GM19372 (cell line): ENCODE results near the gene CCER1.
"Not testable (repeated sequence)": the region's sequence is repeated elsewhere in the genome, so short reads cannot be mapped to it uniquely, and the experiment has no call there.

Experiments used
- ATAC-seq: cut with Tn5 transposase; IDR thresholded peaks from one replicate; pipeline ENCODE4 v1.9.1; 2021; ENCODE audit warnings: mild to moderate bottlenecking, low read depth, moderate library complexity; ENCODE audit not compliant: unreplicated experiment

The CCER1 gene, protein sequence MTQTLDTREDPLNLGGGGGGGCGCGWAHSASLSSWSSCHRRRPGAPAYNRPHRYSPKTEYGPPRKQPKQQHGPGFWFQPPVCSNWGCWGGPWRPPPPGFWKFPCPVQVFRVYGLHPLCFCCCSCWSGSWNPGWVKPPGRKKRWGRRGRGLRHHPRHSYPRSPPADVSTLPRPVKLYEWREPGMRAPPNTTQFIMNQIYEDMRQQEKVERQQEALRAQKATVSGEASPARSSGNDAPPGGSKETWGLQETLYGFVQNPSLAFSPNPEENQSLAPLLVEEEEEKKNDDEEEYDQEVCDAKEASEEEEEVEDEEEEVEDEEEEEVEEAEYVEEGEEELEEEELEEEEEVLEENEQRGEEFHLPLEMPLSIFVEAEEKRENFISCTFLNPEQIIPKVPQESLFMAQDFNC

DNA sequence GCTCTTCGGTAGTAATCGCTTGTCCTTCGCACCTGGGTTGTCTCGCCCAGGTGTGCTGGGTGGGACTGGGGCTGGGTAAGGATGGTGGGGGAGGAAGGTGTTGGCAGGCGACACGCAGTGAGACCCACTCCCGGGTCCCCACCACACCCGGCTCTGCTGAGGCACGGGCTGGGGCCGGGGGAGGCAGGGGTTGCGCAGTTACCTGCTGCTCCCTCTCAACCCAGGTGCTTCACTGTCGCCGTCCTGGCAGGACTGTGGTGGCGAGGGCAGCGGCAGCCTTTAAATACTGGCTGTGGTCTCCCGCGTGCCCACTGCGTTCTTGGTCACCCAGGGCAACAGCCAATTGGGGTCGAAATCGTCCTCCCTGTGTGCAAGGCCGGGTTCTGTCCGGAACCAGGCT, at the start of gene CCER1:
TSS of gene CCER1 (minus strand) at position 256 of the 400 bp plus-strand sequence. CDS start 434 bp downstream, outside the sequence.
- no peak for ATAC-seq

DNA sequence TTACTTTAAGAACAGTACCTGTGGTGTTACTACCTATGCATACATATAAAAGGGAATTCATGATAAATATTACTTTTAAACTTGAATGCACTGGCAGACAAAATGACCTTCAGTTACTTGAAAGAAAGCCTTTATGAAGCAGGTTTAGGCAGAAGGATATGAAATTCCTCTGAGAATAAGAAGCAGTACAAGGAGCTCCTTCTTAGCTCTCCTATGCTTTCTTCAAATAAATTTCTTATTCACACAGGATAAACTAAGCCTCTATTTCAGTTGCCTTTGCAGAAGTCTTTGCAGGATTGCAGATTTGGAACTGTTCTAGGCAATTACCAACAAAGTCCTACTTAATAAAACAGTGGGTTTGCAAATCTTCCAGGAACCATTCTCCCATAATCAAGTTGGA, 48.8 kb upstream of the CCER1 start:
- ATAC-seq: no peak

DNA sequence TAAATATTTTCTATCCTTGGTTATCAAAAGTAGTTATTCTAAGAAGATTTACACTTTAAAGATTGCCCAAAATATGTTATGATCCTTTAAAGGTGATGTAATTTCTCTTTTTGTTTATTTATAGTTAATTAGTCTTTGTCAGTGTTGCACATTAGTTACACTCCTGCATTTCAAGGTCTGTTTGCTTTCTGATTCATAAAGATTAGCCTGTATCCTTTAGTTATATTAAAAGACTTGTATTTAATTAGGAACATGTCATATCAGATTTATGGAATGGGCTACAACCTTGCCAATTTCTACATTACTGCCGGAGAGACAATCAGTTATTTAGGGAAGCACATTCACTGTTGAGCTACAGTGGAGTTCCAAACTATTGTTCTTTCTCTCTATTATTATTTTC, 46.3 kb upstream of the CCER1 start:
- no peak for ATAC-seq

DNA sequence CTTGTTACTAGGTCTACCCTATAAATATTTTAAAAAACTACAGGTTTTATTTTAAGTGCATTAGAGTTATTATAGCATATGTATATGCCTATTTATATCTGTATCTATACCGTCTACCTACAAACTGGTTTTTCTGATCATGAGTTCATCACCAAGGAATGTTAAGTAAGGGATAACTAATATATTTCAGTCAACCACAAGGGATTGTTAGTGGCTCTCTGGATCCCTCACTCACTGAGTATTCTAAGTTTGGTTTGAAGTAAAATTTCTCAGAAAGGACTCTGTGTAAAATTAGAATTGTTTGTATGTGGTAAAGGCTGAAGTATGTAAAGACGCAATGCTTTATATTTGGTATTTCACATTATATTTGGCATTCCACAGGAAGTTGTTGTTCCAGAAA, 45.0 kb upstream of the CCER1 start:
- ATAC-seq: no peak

DNA sequence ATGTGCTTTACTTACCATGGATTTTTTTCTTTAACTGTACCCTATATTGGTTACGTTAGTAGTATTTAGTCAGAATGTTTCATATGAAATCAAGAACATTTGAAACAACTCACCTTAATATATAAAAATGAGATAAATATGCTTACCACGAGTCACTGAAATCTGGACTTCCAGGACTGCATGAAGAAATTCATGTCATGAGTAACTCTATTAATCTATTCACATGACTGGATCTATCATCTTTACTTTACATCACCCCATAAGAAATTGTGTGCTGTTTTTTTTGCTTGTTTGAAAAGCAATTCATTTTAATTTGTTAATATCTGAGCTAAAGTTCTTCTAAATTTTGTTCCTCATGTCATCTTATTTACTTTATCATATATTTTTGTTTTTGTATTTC, 44.6 kb upstream of the CCER1 start:
- no peak for ATAC-seq

DNA sequence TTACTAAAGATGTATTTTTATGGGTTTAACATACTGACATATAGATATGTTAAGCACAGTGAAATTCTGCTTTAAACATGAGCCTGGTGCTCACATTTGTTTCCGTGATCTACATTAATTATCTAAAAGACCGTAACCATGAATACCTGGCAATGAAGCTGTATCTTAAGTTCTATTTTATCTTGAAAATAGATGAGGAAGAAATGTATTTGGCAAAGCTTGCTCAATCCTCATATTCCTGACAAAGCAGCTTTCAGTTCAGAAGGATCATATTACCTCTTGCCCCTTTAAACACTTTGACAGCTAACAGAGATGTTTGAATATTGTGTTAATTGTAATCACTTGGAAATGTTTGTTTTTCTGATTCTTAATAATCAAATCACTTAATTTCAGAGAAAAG, 40.0 kb upstream of the CCER1 start:
- ATAC-seq: no peak

DNA sequence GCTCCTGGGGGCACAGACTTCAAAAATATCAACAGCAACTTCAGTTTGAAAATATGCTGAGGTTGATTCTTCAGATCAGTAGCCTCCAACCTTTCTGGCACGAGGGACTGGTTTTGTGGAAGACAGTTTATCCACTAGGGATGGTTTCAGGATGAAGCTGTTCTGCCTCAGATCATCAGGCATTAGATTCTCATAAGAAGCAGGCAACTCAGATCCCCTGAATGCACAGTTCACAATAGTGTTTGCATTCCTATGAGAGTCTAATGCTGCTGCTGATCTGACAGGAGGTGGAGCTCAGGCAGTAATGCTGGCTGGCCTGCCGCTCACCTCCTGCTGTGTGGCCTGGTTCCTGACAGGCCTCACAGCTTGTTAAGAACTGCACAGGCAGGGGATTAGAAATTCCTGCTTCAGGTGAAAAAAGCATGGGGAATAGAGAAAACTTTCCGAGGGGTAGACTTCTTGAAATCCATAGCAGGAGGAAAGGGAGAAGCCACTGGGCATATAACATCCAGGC, 37.0 kb upstream of the CCER1 start:
- no peak for ATAC-seq

DNA sequence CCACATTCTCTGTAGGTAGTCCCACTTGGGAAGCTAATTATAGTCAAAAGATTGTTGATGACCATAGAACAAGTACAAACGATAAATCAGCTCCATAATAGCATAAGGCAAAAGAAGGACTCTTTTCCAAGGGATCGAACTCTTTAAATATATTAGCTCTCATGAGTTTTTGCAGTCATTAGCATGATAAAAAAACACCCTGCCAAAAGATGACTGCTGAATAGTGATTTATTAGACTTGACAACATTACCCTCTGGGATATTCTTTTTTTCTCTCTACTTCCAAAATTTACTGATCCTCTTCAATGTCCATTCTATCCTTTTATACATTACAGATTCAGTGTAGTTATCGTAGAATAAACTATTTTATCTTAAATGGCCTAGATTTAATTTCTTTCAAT, 35.6 kb upstream of the CCER1 start:
- ATAC-seq: no peak

DNA sequence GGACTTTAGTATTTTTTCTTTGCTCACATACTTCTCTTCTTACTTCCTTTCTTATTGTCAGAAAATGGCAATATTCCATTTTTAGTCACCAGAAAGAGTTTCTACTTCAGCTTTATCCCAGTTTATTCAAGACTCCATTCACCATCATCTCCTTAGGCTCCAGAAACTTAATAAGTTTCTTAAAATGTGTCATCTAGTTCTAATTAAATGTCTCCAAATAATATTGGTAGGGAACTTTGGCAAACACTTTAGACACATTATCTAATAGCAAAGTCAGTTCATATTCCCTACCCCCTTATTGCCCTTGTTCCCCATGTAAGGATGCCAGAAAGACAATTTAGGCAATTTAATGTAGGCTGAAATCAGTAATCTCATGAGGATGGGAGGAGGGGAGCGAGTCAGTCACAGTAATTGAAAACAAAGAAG, 34.7 kb upstream of the CCER1 start:
- ATAC-seq: no peak

DNA sequence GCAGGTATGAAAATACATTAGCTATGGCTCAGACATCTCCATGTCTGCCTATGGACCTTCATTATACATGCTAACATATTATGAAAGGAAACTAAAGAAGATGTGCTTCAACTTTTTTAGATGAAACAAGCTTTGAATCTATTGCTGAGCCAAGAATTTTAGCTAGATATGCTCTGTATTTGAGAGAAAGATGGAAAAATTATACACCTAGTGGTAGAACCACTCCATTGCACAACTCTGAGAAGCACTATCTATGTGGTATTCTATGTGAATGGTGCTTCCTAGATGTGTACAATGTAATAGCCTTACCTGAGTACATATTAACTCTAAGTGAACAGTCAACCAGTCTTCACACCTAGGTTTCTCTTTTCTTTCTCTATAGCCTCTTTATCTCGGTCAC, 32.5 kb upstream of the CCER1 start:
- no peak for ATAC-seq

DNA sequence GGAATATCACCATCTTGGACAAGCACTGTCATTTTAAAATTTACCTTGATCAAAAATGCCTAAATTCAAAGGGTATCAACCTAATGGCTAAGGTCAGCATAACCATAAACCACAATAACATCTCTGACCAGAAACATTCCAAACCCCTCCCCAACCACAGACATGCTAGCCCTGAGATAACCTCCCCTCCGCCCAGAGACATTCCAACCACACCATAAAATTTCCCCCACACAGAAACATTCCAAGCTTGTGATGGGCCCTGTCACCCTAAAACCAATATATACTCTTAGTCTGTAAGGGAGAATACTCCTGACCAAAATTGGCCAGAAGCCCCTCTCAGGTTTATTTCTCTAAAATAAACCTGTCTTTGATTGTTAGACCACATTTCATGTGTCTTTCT, 32.1 kb upstream of the CCER1 start:
- ATAC-seq: no peak

DNA sequence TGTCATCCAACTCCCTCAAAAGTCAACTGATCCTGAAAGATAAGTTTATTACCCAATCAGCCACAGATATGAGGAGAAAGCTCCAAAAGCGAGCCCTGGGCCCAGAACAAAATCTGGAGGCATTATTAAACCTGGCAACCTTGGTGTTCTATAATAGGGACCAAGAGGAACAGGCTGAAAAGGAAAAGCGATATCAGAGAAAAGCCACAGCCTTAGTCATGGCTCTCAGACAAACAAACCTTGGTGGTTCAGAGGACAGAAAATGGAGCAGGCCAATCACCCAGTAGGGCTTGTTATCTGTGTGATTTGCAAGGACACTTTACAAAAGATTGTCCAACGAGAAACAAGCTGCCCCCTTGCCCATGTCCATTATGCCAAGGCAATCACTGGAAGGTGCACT, 30.4 kb upstream of the CCER1 start:
- ATAC-seq: not testable (repeated sequence)

DNA sequence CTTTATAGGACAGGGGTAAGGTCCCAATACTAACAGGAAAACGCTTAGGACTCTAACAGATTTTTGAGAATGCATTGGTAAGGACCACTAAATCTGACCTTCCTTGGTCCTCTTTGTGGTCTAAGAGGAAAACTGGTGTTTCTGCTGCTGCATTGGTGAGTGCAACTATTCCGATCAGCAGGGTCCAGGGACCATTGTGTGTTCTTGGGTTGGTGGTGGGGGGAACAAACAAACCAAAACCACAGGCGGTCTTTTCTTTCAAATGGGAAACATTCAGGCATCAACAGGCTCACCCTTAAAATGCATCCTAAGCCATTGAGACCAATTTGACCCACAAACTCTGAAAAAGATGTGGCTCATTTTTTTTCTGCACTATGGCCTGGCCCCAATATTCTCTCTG, 29.1 kb upstream of the CCER1 start:
- no peak for ATAC-seq

DNA sequence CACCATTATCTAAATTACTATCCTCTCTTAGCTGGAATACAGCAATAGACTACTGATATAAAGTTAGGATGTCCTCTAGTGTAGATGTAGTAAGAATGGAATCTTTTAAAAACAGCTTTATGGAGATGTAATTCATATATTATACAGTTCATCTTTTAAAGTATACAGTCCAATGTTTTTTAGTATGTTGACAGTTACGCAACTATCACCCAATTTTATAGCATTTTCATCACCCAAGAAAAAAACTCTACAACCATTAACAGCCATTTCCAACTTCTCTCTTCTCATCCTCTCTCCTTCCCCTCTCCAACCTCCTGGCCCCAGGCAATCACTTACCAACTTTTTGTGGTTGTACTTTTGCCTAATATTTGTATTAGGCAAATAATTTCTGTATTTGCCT, 27.2 kb upstream of the CCER1 start:
- ATAC-seq: no peak

DNA sequence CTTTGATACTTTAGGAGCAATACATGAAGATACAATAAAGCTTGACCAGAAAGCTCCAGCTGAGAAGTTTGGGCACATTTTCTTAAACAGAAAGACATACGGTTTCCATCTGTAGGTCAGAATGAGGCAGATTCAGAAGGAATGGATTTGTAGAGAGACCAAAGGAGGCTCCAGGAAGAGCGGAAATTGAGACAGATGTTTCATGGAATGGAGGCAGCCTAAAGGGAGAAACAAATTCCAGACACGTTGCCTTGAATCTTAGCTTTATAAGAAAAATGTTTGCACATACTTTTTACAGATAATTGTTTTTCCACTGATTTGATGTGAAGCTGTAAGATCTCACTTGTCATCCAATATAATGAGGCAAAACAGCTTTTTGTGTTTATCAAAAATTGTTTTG, 25.0 kb upstream of the CCER1 start:
- no peak for ATAC-seq

DNA sequence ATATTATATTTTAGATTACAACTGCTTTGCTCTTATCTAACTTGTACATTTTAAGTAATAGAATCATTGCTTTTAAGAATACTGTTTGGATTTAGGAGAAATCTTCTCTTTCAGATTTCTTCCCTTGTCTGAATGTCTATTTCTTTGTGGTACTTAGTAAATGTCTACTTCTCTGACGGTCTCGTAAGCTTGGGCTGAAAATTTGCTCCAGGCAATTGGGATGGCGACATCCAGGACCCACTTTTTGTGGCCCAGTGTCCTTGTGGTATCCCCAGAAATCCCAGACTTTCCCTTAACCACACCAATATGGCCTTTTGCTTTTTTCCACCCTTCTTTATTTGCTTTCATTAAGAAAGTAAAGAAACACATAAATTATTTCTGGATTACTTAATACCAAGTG, 24.0 kb upstream of the CCER1 start:
- no peak for ATAC-seq

DNA sequence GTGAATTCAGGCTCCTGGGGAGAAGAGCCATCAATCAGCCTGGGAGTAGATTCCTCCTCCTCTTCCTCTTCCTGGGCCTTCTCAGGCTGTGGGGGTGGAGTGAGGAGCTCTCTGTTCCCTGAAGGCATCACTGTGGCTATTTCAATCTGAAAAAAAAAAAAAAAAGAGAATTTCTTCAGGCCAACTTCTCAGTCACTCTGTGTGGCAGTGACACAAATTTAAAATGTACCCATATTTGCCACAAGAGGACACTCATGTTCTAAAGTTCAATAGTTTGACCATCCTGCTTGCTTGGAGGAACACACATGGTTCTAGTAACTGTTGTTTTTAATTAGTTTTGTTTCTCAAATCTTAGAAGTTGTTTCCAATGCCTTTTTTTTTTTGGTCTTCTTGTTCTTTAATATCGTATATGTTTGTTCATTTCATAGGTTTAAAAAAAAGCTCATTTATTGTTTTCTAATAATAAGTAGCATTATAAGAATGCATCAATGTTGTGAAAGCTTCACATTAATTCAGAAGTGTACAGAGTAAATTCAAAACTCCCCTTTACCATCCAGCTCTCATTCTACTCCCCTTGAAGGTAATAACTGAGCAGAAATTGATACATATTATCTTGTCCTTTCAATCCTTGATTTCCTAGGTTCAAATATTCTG, 23.3 kb upstream of the CCER1 start:
- ATAC-seq: peak; percentile 77

DNA sequence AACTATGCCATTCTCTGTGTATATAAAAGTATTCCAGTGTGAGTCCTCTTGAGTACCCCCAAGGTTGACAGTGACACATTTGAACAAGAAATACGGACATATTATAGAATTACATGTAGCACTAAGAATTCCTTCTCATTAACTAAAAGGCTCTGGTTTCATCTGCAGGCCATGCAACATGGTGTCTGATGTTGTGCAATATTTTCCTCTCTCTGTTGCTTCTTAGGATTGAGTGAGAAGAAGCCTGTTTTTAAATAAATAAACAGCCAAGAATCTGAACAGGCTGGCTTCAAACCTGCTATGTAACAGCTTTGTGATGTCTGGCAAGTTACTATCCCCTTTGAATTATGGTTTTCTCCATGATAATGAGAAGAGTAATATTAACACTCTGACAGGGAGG, 22.2 kb upstream of the CCER1 start:
- no peak for ATAC-seq

DNA sequence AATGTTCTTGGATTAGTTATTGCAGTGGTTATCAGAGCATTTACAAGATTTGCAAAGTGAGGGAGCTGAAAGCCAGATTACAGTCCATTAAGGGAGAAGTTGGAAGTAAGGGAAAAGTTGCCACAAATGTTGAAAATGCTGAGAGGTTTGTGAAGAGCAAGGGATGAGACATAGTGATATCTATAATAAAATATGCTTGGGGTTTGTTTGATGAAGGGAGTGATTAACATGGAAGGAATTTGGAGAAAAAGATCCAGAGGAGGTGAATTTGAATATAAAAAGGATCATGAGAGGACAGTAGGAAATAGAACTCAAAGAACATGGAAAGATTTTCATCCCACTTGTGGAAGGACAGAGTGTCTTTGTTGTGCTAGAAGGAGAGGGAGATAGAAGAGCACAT, 19.3 kb upstream of the CCER1 start:
- no peak for ATAC-seq

DNA sequence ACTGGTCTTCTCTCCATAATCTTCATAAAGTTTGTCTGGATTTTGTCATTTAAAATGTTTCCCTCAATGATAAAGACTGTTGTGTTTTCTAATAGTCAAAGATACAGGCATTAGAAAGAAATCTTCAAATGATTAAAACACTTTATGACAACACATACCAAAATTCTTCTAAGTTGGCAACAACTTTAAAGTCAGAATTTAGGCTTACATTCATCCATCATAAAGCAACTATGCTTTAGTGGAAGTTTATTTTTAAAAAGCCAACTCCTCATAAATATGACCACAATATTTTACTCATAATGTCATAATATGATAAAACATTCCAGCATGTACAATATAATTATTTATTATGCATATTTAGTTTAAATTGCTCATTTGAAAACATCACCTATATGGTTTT, 17.2 kb upstream of the CCER1 start:
- no peak for ATAC-seq

DNA sequence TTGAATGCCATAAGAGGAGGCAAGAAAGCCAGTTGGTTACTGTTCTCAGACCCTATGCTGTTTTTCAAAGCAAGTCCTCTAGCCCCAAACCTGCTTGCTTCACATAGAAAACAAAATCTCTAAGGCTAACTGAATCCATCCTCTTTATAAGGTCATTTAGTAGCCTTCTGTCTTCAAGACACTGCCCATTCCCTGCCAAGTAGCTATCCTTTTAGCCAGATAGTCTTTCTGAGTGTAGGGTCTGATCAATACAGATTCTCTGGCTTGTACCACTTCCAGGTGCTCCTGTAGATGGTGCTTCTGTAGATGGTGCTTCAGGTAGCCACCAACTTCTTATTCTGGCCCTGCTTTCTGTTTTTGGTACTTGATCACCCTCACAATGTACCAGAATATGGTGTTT, 15.9 kb upstream of the CCER1 start:
- ATAC-seq: no peak

DNA sequence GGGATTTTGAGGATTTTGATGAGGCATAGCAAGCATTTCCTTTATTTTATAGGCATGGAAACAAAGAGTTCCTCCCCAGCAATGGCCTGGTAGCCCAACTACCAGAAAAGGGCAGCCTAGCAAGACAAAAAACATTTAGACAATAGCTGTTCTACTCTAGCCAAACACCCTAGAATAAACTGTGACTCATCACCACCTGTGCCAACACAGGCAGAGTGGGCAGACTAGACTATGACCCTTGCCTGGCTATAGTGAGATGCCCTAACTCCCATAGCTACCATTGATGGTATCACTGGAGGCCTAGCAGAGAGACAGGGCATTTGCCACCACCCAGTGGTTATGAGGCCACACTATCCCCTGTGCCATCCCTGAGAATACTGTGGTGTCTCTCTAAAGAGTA, 15.5 kb upstream of the CCER1 start:
- ATAC-seq: no peak
